Measurements from ENCODE around the gene MINDY4.
A peak's percentile ranks its signal among the peaks of the same experiment; 100 is the strongest.

The MINDY4 gene

DNA sequence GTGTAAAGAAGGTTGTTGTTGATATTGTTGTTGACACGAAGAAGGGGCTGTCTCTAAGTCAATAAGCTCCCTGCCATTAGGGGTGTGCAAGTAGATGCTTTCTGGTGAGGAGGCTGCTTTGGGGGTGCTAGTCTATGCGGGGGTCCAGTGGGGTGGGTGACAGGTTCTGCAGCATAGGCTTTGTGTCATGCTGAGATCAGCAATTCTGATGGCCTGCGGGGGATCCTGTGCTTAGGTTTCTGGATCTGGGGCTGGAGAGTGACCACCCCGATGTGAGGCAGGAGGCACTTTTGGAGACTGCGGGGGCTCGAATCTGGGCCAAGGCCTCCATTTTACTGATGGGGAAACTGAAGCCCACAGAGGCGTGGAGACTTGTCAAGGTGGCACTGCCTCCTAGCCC is 145.6 kb downstream of the MINDY4 start:
- no peak for DNase-seq (ENCODE audit: low read depth)

DNA sequence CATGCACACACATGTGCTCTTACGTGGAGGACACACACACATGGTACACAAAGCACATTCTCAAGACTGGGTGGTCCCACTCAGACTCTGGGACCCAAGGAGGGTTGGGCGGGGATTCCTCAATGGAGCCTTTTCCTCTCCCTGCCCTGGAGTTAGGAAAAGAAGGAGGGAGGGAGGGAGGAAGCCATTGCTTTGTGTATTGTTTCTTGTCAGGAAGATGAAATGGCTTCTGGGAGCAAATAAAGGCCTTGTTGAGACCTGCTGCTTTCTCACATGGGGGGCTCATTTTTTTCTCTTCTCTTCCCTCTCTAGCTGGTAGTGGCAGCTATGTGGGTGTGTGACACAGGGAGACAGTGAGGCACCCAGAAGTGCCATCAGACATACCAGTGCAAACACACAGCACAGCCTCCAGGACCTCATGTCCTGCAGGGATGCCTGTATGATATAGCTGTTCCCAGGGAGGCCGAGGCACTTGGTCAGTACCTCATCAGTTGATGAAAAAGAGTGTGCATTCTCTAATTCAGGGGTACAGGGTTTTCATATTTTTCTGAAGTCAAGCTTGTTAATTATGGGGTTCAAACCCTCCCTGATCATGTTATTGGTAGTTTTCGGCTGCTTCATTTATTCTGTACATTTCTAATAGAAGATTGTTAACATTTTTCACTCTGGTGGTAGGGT is 146.1 kb downstream of the MINDY4 start:
- no peak for DNase-seq (ENCODE audit: low read depth)

DNA sequence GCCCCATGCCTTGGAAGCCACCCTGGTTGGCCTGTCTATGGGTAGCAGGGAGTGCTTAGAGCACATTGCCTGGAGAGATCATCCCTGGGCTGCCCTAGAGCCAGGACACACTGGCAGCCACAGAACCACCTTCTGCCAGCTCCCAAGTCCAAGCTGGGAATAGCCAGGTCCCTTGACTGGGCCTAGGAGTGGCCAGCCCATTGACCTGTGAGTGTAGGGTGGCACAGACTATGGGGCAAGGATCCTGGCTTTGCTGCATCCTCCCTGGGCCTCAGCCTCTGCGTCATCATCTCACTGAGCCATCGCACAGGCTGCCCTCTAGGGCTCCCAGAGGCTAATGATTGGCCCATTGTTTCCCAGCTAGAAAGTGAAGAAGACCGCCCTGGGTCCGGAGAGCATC is 147.5 kb downstream of the MINDY4 start:
- DNase-seq (ENCODE audit: low read depth) = no peak

DNA sequence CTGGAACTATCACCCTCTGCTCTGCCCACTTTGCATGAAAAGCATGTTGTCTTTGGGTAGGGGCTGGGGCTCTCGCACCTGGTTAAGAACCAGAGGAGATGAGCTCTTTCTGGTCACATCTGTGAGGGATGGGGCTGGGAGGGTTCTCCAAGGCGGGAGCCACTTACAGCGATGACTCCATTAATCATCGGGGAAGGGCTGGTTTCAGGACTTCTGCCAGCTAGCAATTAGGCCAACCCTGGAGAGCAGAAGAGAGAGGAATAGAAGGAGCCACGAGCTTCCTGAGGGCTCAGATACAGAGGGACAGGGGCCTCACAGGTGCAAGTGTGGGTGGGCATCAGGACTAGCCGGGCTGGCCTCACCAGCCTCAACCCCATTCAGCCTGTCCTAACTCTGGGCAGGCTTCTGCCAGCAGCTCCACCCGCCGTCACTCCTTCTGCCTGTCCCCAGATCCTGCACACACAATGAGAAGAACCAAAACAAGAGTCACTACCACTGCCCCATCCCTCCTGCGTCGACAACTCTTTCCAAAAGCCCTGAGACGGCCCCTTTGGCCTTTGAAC is 148.9 kb downstream of the MINDY4 start:
- peak; percentile 34 for DNase-seq (ENCODE audit: low read depth)

- peak; percentile 48 for DNase-seq (ENCODE audit: low read depth)
Observed at GRCh38 chr7:30920584-30921539, 149.6 kb downstream of the MINDY4 start.

GRCh38 chr7:30921540-30922401 is 150.6 kb downstream of the MINDY4 start:
- no peak for DNase-seq (ENCODE audit: low read depth)

DNA sequence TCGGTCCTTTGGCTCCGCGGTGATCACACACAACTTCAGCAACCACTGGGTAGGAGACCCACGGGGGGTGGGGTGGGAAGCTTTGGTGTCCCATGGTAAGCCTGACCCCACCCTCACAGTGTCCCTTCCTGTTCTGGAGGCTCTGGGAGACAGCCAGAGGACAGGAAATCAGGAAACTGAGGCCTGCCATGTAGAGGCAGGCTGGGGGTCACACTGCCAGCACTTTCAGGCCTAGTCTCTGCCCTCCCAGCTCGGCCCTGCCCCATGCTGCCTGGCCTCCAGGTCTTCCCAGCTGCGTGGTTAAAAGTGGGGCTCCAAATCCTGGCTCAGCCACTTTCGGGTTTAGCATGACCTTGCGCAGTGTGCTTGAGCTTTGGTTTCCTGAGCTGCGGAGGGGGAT is 151.4 kb downstream of the MINDY4 start:
- no peak for DNase-seq (ENCODE audit: low read depth)

- no peak for DNase-seq (ENCODE audit: low read depth)
Observed at GRCh38 chr7:30923009-30923773, 152.0 kb downstream of the MINDY4 start.

DNA sequence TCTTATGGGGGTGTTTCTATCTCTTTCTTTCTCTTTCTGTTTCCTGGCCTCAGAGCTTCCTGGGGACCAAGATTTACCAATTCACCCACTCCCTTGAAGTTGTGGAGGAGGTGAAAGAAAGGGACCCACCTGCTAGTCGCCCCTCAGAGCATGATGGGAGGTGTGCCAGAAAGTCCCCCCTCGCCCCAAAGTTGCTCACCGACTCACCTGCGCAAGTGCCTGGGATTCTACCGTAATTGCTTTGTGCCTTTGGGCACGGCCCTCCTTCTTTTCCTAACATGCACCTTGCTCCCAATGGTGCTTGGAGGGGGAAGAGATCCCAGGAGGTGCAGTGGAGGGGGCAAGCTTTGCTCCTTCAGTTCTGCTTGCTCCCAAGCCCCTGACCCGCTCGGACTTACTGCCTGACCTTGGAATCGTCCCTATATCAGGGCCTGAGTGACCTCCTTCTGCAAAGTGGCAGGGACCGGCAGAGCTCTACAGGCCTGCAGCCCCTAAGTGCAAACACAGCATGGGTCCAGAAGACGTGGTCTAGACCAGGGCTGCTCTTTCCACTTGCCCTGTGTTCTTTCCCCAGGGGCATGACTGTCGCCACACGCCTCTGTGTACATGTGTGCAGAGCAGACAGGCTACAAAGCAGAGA is 152.7 kb downstream of the MINDY4 start:
- no peak for DNase-seq (ENCODE audit: low read depth)

DNA sequence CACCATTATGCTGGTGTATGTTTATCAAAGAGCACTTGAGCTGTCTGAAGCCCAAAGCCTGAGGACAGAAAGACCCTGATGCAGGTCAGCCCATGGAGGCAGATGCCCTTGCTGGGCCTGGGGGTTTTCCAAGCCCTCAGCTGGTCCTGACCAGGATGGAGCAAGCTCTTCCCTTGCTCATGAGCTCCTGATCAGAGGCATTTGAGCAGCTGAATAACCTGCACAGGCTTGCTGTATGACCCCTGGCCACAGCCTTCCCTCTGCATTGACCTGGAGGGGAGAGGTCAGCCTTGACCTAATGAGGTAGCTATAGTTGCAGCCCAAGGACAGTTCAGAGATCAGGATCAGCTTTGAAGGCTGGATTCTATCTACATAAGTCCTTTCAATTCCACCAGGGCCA is 153.4 kb downstream of the MINDY4 start:
- no peak for DNase-seq (ENCODE audit: low read depth)

- no peak for DNase-seq (ENCODE audit: low read depth)
Observed at GRCh38 chr7:30925117-30925516, 153.9 kb downstream of the MINDY4 start.

GRCh38 chr7:30925913-30926312 is 154.7 kb downstream of the MINDY4 start:
- no peak for DNase-seq (ENCODE audit: low read depth)

- DNase-seq (ENCODE audit: low read depth) = no peak
Observed at GRCh38 chr7:30926313-30926712, 155.1 kb downstream of the MINDY4 start.

- no peak for DNase-seq (ENCODE audit: low read depth)
Observed at GRCh38 chr7:30927040-30927439, 155.8 kb downstream of the MINDY4 start.

GRCh38 chr7:30927559-30927958 is 156.3 kb downstream of the MINDY4 start:
- no peak for DNase-seq (ENCODE audit: low read depth)

- DNase-seq (ENCODE audit: low read depth) = no peak
Observed at GRCh38 chr7:30928254-30928872, 157.1 kb downstream of the MINDY4 start.

GRCh38 chr7:30929686-30930085 is 158.5 kb downstream of the MINDY4 start:
- no peak for DNase-seq (ENCODE audit: low read depth)

DNA sequence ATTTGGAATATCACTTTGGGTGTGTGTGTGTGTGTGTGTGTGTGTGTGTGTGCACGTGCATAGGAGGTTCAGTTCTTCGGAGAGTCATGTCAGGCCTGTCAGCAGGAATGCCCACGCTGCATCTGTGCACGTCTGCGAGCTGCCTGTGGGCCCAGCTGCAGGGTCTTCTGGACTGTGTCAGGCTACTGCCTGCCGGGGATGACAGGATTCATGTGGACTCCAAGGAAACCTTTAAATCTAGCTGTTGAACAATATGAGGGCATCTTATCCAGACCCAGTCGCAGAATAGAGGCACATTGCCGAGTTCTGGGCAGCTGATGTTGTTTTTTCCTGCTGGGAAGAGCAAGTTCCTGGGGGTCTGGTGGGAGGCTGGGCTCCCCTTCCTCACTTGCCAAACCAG is 159.4 kb downstream of the MINDY4 start:
- DNase-seq (ENCODE audit: low read depth) = no peak

DNA sequence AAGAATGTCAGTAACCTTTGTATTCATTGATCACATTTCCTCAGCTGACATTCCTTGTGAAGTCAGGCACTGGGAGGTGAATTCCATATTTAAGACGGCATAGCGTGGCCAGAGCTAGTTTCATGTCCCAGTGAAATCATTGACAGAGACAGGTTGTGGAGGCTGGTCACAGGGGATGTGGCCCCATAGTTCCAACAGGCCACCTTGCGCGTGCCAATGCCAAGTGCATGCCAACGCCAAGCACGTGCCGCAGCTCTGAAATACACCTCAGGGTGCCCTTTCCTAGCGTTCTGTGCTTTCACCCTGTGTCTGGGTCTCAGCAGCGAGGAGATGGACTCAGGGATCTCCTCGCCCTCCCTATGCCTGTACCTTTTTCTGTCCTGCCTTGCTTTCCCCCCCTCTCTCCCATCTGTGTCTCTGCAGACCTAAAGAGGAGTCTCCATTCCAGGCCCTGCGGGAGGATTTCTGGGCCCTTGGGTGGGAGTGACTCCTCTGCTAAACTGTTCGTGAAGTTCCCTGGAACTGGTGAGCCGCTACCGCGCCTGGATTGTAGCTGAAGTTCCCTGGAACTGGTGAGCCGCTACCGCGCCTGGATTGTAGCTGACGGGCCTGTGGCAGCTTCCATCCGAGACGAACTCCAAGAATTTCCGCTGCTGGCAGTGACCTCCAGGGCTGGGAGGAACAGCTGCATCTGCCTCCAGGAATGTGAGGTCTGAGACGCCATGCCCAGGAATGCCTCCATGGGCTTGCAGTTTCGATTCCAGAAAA is 160.1 kb downstream of the MINDY4 start:
- DNase-seq (ENCODE audit: low read depth) = peak; percentile 56
